OCI-LY1 (cell line): Measurements from ENCODE around the gene AP2S1.

Experiments
- H2AFZ ChIP-seq: fragments of 200-600 bp; sonication (generic), shearing (Covaris generic); 2 replicates; pipeline ENCODE4 v1.6.0; 2014; ENCODE audit warnings: antibody characterized with exemption, mild to moderate bottlenecking, low read length
- H3F3A ChIP-seq: fragments of 200-600 bp; sonication (generic), shearing (Covaris generic); 2 replicates; pipeline ENCODE4 v1.6.0; 2014; ENCODE audit warnings: mild to moderate bottlenecking, antibody characterized with exemption, low read length, moderate library complexity; ENCODE audit not compliant: insufficient read depth
- H3K27ac ChIP-seq: fragments of 200-600 bp; sonication (generic); 2 replicates; pipeline ENCODE4 v1.5.1; 2014; ENCODE audit warnings: low read length, mixed run types, mild to moderate bottlenecking, low read depth; ENCODE audit not compliant: poor library complexity, severe bottlenecking
- H3K27me3 ChIP-seq: fragments of 200-600 bp; sonication (generic); 2 replicates; pipeline ENCODE4 v1.6.0; 2014; ENCODE audit warnings: antibody characterized with exemption, mild to moderate bottlenecking, low read length, moderate library complexity; ENCODE audit not compliant: insufficient read depth
- H3K36me3 ChIP-seq: fragments of 200-600 bp; sonication (generic); 2 replicates; pipeline ENCODE4 v1.6.1; 2014; ENCODE audit warnings: mild to moderate bottlenecking, antibody characterized with exemption, low read length, moderate library complexity, mixed read lengths; ENCODE audit not compliant: insufficient read depth
- H3K4me1 ChIP-seq: fragments of 200-600 bp; sonication (generic); 2 replicates; pipeline ENCODE4 v1.5.1; 2014; ENCODE audit warnings: mild to moderate bottlenecking, low read length, moderate library complexity; ENCODE audit not compliant: insufficient read depth, severe bottlenecking
- H3K4me2 ChIP-seq: fragments of 200-600 bp; sonication (generic), shearing (Covaris generic); 2 replicates; pipeline ENCODE4 v1.6.1; 2014; ENCODE audit warnings: low read length
- H3K4me3 ChIP-seq: fragments of 200-600 bp; sonication (generic); 2 replicates; pipeline ENCODE4 v1.5.1; 2014; ENCODE audit warnings: low read length, low read depth, mild to moderate bottlenecking, mixed read lengths; ENCODE audit not compliant: poor library complexity, severe bottlenecking
- H3K79me2 ChIP-seq: fragments of 200-600 bp; shearing (Covaris generic); 2 replicates; pipeline ENCODE4 v1.6.1; 2016; ENCODE audit warnings: mixed run types, low read length, mixed read lengths; ENCODE audit not compliant: insufficient read depth
- H3K9ac ChIP-seq: fragments of 200-600 bp; sonication (generic), shearing (Covaris generic); 2 replicates; pipeline ENCODE4 v1.6.1; 2014; ENCODE audit warnings: mild to moderate bottlenecking, low read length, mixed read lengths
- H3K9me2 ChIP-seq: fragments of 200-600 bp; sonication (generic), shearing (Covaris generic); 2 replicates; pipeline ENCODE4 v1.6.1; 2014; ENCODE audit warnings: low read depth, mild to moderate bottlenecking, low read length, mixed read lengths
- H3K9me3 ChIP-seq: fragments of 200-600 bp; shearing (Covaris generic); 2 replicates; pipeline ENCODE4 v1.6.1; 2014; ENCODE audit warnings: low read length, mixed read lengths
- H4K20me1 ChIP-seq: fragments of 200-600 bp; sonication (generic), shearing (Covaris generic); 2 replicates; pipeline ENCODE4 v1.6.0; 2016; ENCODE audit warnings: mild to moderate bottlenecking, low read length; ENCODE audit not compliant: insufficient read depth
- EZH2 ChIP-seq: fragments of 200-600 bp; sonication (generic), shearing (Covaris generic); IDR thresholded peaks from 2 replicates; pipeline ENCODE4 v1.8.0; 2017; ENCODE audit warnings: borderline replicate concordance, mixed run types, mild to moderate bottlenecking, antibody characterized with exemption, low read length, moderate library complexity, mixed read lengths
- TF ChIP-seq, protein P1 (sequence below): fragments of 200-600 bp; sonication (generic), shearing (Covaris generic); IDR thresholded peaks from 2 replicates; pipeline ENCODE4 v1.5.1; 2017; ENCODE audit warnings: mild to moderate bottlenecking, antibody characterized with exemption, low read length, moderate library complexity, mixed read lengths

Gene AP2S1

DNA sequence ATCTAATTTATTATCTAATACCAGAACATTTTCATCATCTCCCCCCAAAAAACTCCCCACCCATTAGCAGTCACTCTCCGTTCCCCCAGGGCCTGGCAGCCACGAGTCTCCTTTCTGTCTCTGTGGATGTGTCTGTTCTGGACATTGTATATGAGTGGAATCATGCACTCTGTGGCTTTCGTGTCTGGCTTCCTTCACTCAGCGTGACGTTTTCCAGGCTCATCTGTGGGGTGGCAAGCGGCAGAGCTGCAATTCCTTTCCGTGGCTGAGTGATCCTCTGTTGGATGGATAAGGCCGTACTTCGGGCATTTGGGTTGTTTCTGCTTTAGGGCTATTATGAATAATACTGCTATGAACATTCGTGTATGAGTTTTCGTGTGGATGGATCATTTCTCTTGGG lies 3.1 kb downstream of the AP2S1 start:
- Histone ChIP-seq H3K4me2 (no peak overlapping the region), H2AFZ (no peak overlapping the region), H4K20me1 (no peaks in the 10 kb centered on the region), H3K4me3 (no peak overlapping the region), H3F3A (no peaks in the 10 kb centered on the region), H3K27me3 (no peaks in the 10 kb centered on the region), H3K9me2 (no peaks in the 10 kb centered on the region), H3K36me3 (peaks cover 6% of the 10 kb centered on the region; the same call in 1 of the 2 replicates), H3K4me1 (peaks cover 22% of the 10 kb centered on the region), H3K9ac (no peak overlapping the region), H3K27ac (no peak overlapping the region), H3K79me2 (no peaks in the 10 kb centered on the region), H3K9me3 (no peaks in the 10 kb centered on the region)
- no peak for TF ChIP-seq EZH2
- TF ChIP-seq, protein P1, sequence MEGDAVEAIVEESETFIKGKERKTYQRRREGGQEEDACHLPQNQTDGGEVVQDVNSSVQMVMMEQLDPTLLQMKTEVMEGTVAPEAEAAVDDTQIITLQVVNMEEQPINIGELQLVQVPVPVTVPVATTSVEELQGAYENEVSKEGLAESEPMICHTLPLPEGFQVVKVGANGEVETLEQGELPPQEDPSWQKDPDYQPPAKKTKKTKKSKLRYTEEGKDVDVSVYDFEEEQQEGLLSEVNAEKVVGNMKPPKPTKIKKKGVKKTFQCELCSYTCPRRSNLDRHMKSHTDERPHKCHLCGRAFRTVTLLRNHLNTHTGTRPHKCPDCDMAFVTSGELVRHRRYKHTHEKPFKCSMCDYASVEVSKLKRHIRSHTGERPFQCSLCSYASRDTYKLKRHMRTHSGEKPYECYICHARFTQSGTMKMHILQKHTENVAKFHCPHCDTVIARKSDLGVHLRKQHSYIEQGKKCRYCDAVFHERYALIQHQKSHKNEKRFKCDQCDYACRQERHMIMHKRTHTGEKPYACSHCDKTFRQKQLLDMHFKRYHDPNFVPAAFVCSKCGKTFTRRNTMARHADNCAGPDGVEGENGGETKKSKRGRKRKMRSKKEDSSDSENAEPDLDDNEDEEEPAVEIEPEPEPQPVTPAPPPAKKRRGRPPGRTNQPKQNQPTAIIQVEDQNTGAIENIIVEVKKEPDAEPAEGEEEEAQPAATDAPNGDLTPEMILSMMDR: no peak

DNA sequence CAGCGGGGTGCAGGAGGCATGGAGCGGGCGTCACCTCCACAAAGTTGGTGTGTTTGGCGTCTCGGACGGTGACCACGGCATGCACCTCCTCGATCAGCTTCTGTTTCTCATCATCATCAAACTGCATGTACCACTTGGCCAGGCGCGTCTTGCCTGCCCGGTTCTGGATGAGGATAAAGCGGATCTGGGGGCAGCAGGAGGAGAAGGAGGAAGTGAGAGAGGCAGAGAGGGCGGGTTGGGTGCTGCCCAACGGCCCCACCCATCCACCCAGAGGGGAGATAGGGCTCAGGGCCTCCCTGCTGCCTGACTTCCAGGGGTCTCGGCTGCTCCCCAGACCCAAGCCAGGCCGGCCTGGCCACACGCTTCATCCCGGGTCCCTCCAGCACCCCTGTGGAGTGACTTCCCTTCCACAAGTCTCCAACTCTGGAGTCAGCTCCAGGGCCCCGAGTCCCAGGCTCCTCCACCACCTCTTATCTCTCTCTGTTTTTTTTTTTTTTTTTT lies 4.6 kb downstream of the AP2S1 start:
- peaks cover 22% of the 10 kb centered on the region for H3K4me1 ChIP-seq
- TF ChIP-seq, protein P1: no peak
- TF ChIP-seq EZH2: no peak
- H2AFZ ChIP-seq: no peak overlapping the region
- no peak overlapping the region for H3K9ac ChIP-seq
- H4K20me1 ChIP-seq: no peaks in the 10 kb centered on the region
- H3K79me2 ChIP-seq: no peaks in the 10 kb centered on the region
- no peaks in the 10 kb centered on the region for H3K27me3 ChIP-seq
- peak overlapping the region; percentile 31; the same call in 1 of the 2 replicates for H3K4me2 ChIP-seq
- no peaks in the 10 kb centered on the region for H3K9me3 ChIP-seq
- H3K4me3 ChIP-seq: no peak overlapping the region
- H3K36me3 ChIP-seq: peaks cover 6% of the 10 kb centered on the region; the same call in 1 of the 2 replicates
- H3F3A ChIP-seq: no peaks in the 10 kb centered on the region
- H3K9me2 ChIP-seq: no peaks in the 10 kb centered on the region
- H3K27ac ChIP-seq: peak overlapping the region; percentile 6

DNA sequence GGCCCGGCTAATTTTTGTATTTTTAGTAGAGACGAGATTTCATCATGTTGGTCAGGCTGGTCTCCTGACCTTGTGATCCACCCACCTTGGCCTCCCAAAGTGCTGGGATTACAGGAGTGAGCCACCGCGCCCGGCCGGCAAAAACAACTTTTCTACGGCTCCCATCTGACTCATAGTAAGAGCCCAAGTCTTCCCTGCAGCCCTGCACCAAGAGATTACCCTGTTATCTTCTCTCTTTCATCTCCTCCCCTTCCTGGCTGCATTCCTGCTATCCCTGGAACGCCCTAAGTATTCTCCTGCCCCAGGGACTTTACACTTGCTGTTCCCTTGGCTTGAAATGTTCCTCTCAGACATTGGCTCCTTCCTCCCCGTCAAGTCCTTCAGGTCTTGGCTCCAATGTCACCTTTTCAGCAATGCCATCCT lies 6.6 kb downstream of the AP2S1 start:
- Histone ChIP-seq H3K4me3 (no peak overlapping the region), H3K9me2 (no peaks in the 10 kb centered on the region), H3K36me3 (peaks cover 14% of the 10 kb centered on the region; the same call in 1 of the 2 replicates), H4K20me1 (no peaks in the 10 kb centered on the region), H3K79me2 (no peaks in the 10 kb centered on the region), H2AFZ (no peak overlapping the region), H3K9ac (no peak overlapping the region), H3K4me1 (peaks cover 11% of the 10 kb centered on the region), H3K9me3 (no peaks in the 10 kb centered on the region), H3K27ac (no peak overlapping the region), H3K27me3 (no peaks in the 10 kb centered on the region), H3K4me2 (no peak overlapping the region), H3F3A (no peaks in the 10 kb centered on the region)
- TF ChIP-seq, protein P1: no peak
- TF ChIP-seq EZH2: no peak
